Keratinocyte (primary cell): Measurements from ENCODE around the gene PXDC1. TPM values are rescaled to one million over a fixed set of nuclear protein-coding genes. Genes with fewer than 3 reads are reported as not detected.
"Not testable (repeated sequence)": the region's sequence is repeated elsewhere in the genome, so short reads cannot be mapped to it uniquely, and the experiment has no call there.

ENCODE experiments used
- DNase-seq: peaks from one replicate; pipeline ENCODE4 v3.0.0-alpha.2; 2011; ENCODE audit warnings: low read depth, missing footprints, low spot score
- FAIRE-seq: peaks from 2 replicates; lab custom pipeline; 2011; peaks lifted over from hg19 to GRCh38; lab: Jason Lieb, UNC
- H2AFZ ChIP-seq: 2 replicates; pipeline ENCODE4 v1.6.0; 2012; ENCODE audit warnings: low read length, control low read depth, inconsistent platforms; ENCODE audit not compliant: control insufficient read depth
- H3K27ac ChIP-seq: 2 replicates; pipeline ENCODE4 v1.5.1; 2011; ENCODE audit warnings: low read length; ENCODE audit not compliant: control insufficient read depth, insufficient read depth
- H3K27me3 ChIP-seq: 3 replicates; pipeline ENCODE4 v1.6.0; 2011; ENCODE audit warnings: low read length; ENCODE audit not compliant: control insufficient read depth, insufficient read depth; ENCODE audit errors: extremely low read depth
- H3K36me3 ChIP-seq, 2 experiments: 2 replicates in 1 of 2; 3 replicates in 1 of 2; pipeline ENCODE4 v1.5.1; 2011; ENCODE audit warnings: low read length in 2 of 2, mild to moderate bottlenecking in 1 of 2; ENCODE audit not compliant: control insufficient read depth in 2 of 2, insufficient read depth in 2 of 2; ENCODE audit errors: extremely low read depth in 1 of 2
- H3K4me1 ChIP-seq: 3 replicates; pipeline ENCODE4 v1.5.1; 2011; ENCODE audit warnings: low read length; ENCODE audit not compliant: control insufficient read depth, insufficient read depth; ENCODE audit errors: extremely low read depth
- H3K4me2 ChIP-seq: 3 replicates; pipeline ENCODE4 v1.6.0; 2011; ENCODE audit warnings: low read depth, low read length; ENCODE audit not compliant: control insufficient read depth, insufficient read depth; ENCODE audit errors: extremely low read depth
- H3K4me3 ChIP-seq, 3 experiments: fragments of 200-600 bp in 1 of 3; sonication (generic) in 1 of 3; 2 replicates in 2 of 3; 3 replicates in 1 of 3; pipeline ENCODE4 v1.5.1; 2011 to 2016; ENCODE audit warnings: low read length in 3 of 3, mild to moderate bottlenecking in 3 of 3, control low read depth in 2 of 3, inconsistent platforms in 1 of 3, low read depth in 1 of 3, mixed read lengths in 1 of 3, mixed run types in 1 of 3, moderate library complexity in 1 of 3; ENCODE audit not compliant: control insufficient read depth in 2 of 3, insufficient read depth in 2 of 3; ENCODE audit errors: extremely low read depth in 1 of 3
- H3K79me2 ChIP-seq: 2 replicates; pipeline ENCODE4 v1.6.0; 2012; ENCODE audit warnings: low read length; ENCODE audit not compliant: control insufficient read depth, insufficient read depth
- H3K9ac ChIP-seq: 3 replicates; pipeline ENCODE4 v1.6.0; 2011; ENCODE audit warnings: low read length; ENCODE audit not compliant: control insufficient read depth, insufficient read depth; ENCODE audit errors: extremely low read depth
- H3K9me1 ChIP-seq: 3 replicates; pipeline ENCODE4 v1.6.0; 2011; ENCODE audit warnings: low read length; ENCODE audit not compliant: control insufficient read depth, insufficient read depth; ENCODE audit errors: extremely low read depth
- H3K9me3 ChIP-seq: 2 replicates; pipeline ENCODE4 v1.5.1; 2012; ENCODE audit warnings: low read depth, low read length; ENCODE audit not compliant: control insufficient read depth
- H4K20me1 ChIP-seq: 3 replicates; pipeline ENCODE4 v1.6.0; 2011; ENCODE audit warnings: low read length; ENCODE audit not compliant: control insufficient read depth, insufficient read depth; ENCODE audit errors: extremely low read depth
- CTCF ChIP-seq, 3 experiments: IDR thresholded peaks in 1 of 3; conservative IDR thresholded peaks in 1 of 3; optimal IDR thresholded peaks in 1 of 3; 2 replicates in 2 of 3; 3 replicates in 1 of 3; pipeline versions ENCODE3 to v1.5.1; 2011; ENCODE audit warnings: low read length in 3 of 3, mild to moderate bottlenecking in 3 of 3, moderate library complexity in 2 of 3, control low read depth in 1 of 3, inconsistent platforms in 1 of 3; ENCODE audit not compliant: insufficient read depth in 2 of 3; ENCODE audit errors: extremely low read depth in 1 of 3
- EZH2 ChIP-seq: IDR thresholded peaks from one replicate; pipeline ENCODE4 v1.6.1; 2012; ENCODE audit warnings: inconsistent platforms, mild to moderate bottlenecking, low read length, moderate library complexity
- dilution Hi-C: fragments of 300-500 bp; cut with MboI; formaldehyde crosslinking; loops from one replicate; pipeline ENCODE4 v1.7.0; 2020; ENCODE audit warnings: low sequenced_read_pairs; ENCODE audit not compliant: extremely low pct_ligation_motif_present
- polyA plus RNA-seq, 5 experiments: library from polyadenylated mRNA; depleted of rRNA in 3 of 5; stranded (reverse) in 3 of 5; stranded (forward) in 1 of 5; unstranded in 1 of 5; fragments of >200 nt; gene quantifications; 1 replicate in 1 of 5; 2 replicates in 3 of 5; 3 replicates in 1 of 5; pipeline versions ENCODE4 v1.2.1 to v1.2.3, GENCODE V29; 2011 to 2012; ENCODE audit warnings: missing spikeins in 2 of 5, low read depth in 1 of 5, low replicate concordance in 1 of 5
- small RNA-seq, 3 experiments: library from RNA; depleted of rRNA; stranded (forward); fragments of <200 nt; gene quantifications; one replicate each; pipeline ENCODE3, GENCODE V24; 2012; ENCODE audit warnings: low read depth in 3 of 3, low replicate concordance in 1 of 3; ENCODE audit not compliant: insufficient read length in 3 of 3

The PXDC1 gene
- polyA plus RNA-seq, 1 donor (not counting 4 experiments of a cell fraction or from before 2014, with no cell fraction given) = 17.1 TPM

- H3K27ac ChIP-seq = no peak overlapping the region
- H3K79me2 ChIP-seq = no peaks in the 10 kb centered on the region
- no peak overlapping the region for H3K4me3 ChIP-seq
- dilution Hi-C loops = no loop called here
- no peaks in the 10 kb centered on the region for H3K9me1 ChIP-seq
- FAIRE-seq = no peak
- H3K4me1 ChIP-seq = no peaks in the 10 kb centered on the region
- peaks cover 13% of the 10 kb centered on the region for H3K27me3 ChIP-seq
- no peaks in the 10 kb centered on the region for H3K9me3 ChIP-seq
- TF ChIP-seq CTCF (optimal IDR thresholded peaks at IDR 0.05 in 1 of 3, IDR thresholded peaks at IDR 0.05 in 1 of 3, conservative IDR thresholded peaks at IDR 0.05 in 1 of 3; ENCODE audit: extremely low read depth in 1 of 3, insufficient read depth in 2 of 3, low read length in 3 of 3) = no peak
- no peak for TF ChIP-seq EZH2
- no peaks in the 10 kb centered on the region for H4K20me1 ChIP-seq
- no peak overlapping the region for H2AFZ ChIP-seq
- no peak for DNase-seq
- H3K36me3 ChIP-seq = no peaks in the 10 kb centered on the region
- no peak overlapping the region for H3K4me2 ChIP-seq
- no peak overlapping the region for H3K9ac ChIP-seq
These were observed 72.6 kb downstream of the PXDC1 start for GRCh38 chr6:3678946-3679345.

GRCh38 chr6:3677751-3678150 lies 73.8 kb downstream of the PXDC1 start:
- H3K9me3 ChIP-seq, H3K4me2 ChIP-seq, H2AFZ ChIP-seq, H3K36me3 ChIP-seq, H3K79me2 ChIP-seq, FAIRE-seq, H3K4me1 ChIP-seq, DNase-seq, H3K9me1 ChIP-seq, H3K4me3 ChIP-seq, dilution Hi-C loops, H3K9ac ChIP-seq, H3K27ac ChIP-seq, H4K20me1 ChIP-seq: not testable (repeated sequence)
- peaks cover 13% of the 10 kb centered on the region for H3K27me3 ChIP-seq

- DNase-seq, H3K4me1 ChIP-seq, H2AFZ ChIP-seq, H3K9me1 ChIP-seq, H3K4me2 ChIP-seq, H3K9ac ChIP-seq, H3K36me3 ChIP-seq, H4K20me1 ChIP-seq, H3K4me3 ChIP-seq, dilution Hi-C loops, H3K79me2 ChIP-seq, H3K9me3 ChIP-seq, H3K27ac ChIP-seq, FAIRE-seq: not testable (repeated sequence)
- H3K27me3 ChIP-seq = peaks cover 13% of the 10 kb centered on the region
These were observed 74.2 kb downstream of the PXDC1 start for GRCh38 chr6:3677351-3677750.

Small RNAs within 50 kb of the gene (small RNA-seq; reads per million reads assigned to genes)
- 0 reads per million in 3 experiments for gene AL033523.1

Other genes starting within 250 kb of the PXDC1 start
- 3.8 to 4.0 TPM (median 3.9 TPM) in 3 replicates for gene FAM50B, start 97.7 kb upstream of the PXDC1 start, polyA plus RNA-seq